GM19438 (cell line): ENCODE measurements around the gene PXYLP1.
"Not testable (repeated sequence)": the region's sequence is repeated elsewhere in the genome, so short reads cannot be mapped to it uniquely, and the experiment has no call there.

Experiments
- ATAC-seq: cut with Tn5 transposase; IDR thresholded peaks from one replicate; pipeline ENCODE4 v1.9.1; 2021; ENCODE audit warnings: low read depth; ENCODE audit not compliant: unreplicated experiment

PXYLP1 gene

DNA sequence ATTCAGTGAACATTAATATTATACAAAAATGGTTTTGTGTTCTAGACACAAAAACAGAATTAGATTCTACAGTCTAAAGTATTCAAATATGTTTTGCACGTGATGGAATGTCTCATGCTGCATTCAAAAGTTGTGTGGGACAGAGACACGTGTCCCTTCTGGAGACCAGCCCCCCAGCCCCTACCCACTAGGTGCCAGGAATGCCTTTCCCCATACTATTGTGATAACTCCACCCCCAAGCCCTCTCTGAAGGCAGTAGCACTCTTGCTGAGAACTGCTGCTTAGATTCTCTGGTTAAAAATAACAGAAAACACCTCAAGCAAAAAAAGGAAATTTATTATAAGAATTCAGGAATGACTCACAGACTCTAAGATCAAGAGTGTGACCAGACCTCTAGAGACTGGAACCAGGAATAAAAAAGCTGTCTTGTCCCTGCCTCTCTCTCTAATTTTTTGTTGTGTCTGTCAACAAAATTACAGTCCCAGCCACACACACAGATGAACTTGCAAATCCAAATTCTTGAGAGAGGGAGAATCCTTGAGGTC lies 57.7 kb downstream of the PXYLP1 start:
- no peak for ATAC-seq

- no peak for ATAC-seq
Observed at GRCh38 chr3:141291559-141292355, 60.1 kb downstream of the PXYLP1 start.

GRCh38 chr3:141292356-141293058 lies 60.9 kb downstream of the PXYLP1 start:
- no peak for ATAC-seq

GRCh38 chr3:141294301-141294700 lies 62.7 kb downstream of the PXYLP1 start:
- ATAC-seq: no peak

DNA sequence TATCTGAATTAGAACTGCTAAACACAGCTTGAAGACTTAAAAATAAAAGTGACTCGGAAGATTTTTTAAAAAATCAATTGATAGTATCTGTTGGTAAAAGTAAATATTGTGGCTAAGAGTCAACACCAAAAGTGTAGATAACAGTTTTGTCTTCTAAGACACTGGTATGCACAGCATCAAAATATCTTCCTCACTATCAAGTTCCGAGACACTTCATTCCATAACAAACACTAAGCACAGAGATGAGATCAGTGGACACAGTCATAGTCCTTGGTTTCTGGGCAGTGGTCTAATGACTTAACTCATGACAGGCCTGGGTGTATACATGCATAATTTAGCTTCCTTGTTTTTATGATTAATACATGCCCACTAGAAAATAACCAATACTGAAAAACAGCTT lies 63.2 kb downstream of the PXYLP1 start:
- no peak for ATAC-seq

DNA sequence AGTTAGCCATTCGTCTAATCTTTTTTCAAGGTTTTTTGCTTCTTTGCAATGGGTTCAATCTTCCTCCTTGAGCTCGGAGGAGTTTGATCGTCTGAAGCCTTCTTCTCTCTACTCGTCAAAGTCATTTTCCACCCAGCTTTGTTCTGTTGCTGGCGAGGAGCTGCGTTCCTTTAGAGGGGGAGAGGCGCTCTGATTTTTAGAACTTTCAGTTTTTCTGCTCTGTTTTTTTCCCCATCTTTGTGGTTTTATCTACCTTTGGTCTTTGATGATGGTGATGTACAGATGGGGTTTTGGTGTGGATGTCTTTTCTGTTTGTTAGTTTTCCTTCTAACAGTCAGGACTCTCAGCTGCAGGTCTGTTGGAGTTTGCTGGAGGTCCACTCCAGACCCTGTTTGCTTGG lies 68.8 kb downstream of the PXYLP1 start:
- ATAC-seq: not testable (repeated sequence)

- no peak for ATAC-seq
Observed at GRCh38 chr3:141302364-141303141, 70.9 kb downstream of the PXYLP1 start.

DNA sequence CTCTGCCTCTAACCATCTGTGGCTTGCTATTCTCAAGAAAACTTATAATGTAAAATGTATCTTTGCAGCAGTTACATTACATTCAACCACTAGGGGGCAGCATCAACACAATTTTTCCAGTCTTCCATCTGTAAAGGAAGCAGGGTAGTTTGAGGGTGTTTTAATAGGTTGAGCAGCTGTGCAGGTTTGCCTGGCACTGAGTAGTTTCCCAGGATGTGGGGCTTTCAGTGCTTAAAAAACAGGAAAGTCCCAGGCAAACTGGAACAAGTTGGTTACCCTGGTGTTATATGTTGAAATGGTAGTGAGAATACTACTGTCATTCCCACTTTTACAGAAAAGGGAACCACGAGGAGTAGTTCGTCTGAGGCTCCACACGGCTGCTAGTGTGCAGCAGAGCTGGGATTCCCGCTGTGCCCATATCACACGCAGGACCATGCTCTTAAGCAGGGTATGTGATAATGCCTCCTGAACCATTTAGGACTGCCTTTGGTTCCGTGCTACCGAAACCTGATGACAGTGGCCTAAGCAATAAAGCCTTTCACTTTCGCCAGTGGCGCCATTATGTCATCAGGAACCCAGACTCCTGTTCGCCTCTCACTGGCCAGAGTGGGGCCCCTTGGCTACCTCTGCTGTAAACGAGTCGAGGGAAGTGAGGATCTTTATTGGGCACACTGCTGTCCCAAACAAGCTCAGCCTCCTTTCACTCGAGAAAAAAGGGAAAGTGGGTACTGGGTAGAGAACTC lies 72.0 kb downstream of the PXYLP1 start:
- ATAC-seq: peak; percentile 82

DNA sequence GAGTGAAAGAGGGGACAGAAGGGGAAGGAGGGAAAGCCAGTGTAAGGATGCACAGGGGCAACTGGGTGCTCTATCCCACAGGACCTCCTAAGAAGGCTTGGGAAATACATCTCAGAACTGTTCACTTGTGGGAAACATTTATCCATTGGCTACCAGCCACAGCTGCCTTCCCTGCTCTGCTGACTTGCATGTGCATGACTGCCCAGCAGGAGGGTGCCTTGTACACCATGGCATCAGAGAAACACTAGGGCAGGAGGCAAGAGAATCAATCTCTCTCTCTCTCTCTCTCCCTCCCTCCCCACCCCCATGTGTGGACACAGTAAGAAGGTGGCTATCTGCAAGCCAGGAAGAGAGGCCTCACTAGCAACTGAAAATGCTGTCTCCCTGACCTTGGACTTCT lies 73.8 kb downstream of the PXYLP1 start:
- ATAC-seq: no peak

- ATAC-seq: no peak
Observed at GRCh38 chr3:141306276-141306675, 74.7 kb downstream of the PXYLP1 start.

DNA sequence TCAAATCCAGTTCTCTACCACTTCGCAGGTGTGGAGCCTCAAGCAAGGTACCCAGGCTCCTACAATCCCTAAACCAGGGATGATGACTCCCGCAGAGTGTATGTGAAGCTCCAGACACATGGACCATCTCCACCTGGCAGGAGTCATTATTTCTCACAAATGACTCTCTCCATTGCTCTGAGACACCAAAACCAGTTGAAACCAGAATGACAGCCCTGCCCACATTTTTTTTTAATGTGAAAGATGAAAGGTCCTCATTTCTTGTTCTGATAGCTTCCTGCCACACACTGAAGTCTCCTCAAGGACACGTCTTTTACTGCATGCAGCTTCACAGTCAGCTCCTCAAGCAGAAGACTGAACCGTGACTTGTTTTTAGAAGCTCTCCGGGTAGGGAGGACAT lies 75.3 kb downstream of the PXYLP1 start:
- ATAC-seq: no peak

DNA sequence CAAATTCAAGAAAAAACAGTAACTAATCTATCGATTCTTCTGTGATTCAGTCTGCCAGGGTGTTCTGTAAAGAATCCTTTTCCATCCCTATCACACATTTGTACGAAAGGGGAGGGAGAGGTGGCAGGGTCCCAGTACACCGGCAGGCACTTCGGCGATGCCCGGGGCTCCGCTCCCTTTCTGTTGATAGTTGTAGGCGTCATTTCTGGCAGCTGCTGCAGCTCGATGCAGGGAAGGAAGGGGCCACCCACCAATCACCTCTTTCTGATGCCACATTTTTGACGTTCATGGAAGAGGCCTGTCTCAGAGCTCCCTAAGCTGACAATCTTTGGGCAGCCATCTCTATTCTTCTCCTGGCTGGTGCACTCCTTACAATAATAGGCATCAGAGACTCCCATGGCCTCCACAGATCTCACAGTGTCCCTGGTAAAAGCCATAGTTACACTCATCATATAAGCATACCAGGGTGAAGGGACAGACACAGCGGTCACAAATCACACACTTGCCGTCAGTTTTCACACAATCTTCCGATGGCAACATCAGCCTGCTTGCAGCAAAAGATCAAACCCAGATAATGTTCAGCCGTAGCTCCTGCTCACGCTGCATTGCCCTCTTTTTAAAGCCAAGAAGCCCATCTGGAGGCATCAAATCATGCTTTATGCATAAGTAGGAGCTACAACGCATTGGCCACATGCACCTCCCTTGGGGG lies 75.9 kb downstream of the PXYLP1 start:
- ATAC-seq: no peak

- no peak for ATAC-seq
Observed at GRCh38 chr3:141308588-141309218, 77.1 kb downstream of the PXYLP1 start.

- no peak for ATAC-seq
Observed at GRCh38 chr3:141311170-141311495, 79.5 kb downstream of the PXYLP1 start.

DNA sequence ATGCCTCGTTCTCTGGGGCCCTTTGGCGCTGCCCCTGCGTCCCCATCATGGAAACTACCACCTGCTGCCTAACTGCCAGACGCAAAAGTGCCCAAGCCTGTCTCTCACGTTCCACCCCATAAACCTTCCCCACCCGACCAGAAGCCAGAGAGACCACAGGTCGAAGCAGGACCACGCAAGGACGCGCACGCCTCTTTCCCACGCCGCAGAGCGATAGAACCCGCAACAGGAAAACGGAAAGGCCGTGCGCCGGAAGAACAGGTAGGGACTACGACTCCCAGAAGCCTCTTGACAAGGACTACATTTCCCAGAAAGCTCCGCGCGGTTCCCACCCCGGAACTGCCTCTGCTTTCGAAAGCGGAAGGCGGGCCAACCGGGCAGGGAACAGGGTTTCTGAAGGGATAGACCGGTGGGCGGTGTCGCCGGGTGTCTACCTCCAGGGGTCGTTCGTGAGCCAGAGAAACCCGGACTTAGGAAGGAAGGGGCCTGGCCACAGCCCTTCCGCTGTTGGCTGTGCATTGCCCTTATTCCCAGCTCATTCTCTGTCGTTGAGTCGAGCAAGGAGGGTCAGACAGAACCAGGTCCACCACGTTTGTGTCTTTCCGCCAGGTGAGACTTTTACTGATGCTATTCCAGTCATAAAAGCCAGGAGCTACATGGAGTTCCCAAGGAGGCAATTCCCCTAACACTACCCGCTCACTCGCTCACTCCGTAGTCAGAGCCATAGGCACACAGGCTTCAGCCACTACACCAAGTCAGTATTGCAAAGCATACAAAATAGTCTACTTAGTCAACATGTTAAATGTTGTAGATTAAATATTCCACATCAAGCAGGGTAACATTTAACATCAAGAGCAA lies 80.1 kb downstream of the PXYLP1 start:
- peak; percentile 98 for ATAC-seq

DNA sequence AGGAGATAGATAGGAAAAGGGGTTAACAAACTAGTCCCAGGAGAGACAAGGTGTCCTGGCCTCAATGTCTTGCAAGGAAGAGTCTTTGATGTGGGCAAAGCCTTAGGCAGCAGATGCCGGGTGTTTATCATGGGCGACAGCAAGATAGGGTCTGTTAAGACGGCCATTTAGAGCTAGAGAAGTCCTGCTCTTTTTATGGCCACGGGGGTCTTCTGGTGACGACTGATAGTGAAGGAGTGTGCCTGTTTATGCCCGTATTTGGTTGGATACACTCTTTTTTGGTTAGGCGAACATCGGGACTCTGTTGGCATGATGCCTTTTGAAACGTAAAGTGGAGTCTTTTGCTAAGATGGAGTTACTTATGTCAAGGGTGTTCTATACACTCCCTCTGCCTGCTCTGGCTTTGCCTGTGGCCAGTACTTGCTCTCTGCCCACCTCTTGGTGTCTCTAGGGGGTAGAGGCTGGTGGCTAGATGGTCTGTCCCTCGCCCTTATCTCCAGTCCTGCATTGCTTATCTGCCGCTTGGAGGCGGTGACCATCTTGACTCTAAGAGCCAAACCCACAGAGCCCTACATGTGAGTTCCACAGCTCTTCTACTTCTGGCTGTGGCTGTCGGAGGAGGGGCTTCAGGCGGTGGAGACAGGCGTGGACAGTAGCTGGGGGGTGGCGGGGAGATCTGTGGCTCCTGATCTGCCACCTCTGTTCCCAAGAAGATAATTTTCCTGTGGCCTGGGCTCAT lies 80.9 kb downstream of the PXYLP1 start:
- no peak for ATAC-seq

GRCh38 chr3:141313093-141313683 lies 81.6 kb downstream of the PXYLP1 start:
- ATAC-seq: no peak
